Measurements from ENCODE around the gene USP12. TPM values are rescaled to one million over a fixed set of nuclear protein-coding genes. Genes with fewer than 3 reads are reported as not detected.

The USP12 gene
- total and polyA plus RNA-seq, 2 experiments from 2014 or later = 18.4 to 39.3 TPM

DNA sequence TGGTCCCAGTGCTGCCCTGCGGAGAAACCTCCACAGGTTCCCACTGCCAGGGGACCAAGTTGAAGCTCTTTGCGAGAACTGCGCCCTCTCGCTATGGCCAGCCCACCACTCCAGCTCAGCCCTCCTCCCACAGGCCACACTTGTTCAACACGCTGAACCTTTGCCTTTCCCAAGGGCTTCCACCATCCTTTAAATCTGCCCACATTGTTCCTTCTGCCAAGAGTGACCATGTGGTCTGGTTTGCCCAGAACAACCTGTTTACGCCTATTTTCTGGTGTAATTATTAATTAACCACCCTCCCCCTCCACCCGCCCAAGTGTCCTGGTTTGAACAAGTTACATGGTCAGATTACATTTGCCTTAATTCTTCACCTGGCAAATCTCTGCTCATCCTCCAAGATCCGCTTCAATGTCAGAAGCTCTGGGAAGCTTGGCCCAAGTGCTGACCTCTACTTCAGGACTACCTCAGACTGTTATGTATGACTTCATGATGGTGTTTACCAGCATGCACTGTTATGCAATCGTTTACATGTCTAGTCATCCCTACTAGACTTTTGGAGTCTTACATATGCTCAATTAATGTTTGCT is 12.0 kb upstream of the USP12 start (continued):
- TF ChIP-seq ZNF331 (CRISPR knock-in tag; IDR thresholded peaks at IDR 0.05; ENCODE audit: low read depth) (no peak), EZH2 (IDR thresholded peaks at IDR 0.05; ENCODE audit: low read depth, unreplicated experiment) (no peak), EZH2phosphoT487 (IDR thresholded peaks at IDR 0.05; ENCODE audit: unreplicated experiment) (no peak), STAT1 (IDR thresholded peaks at IDR 0.05; ENCODE audit: unreplicated experiment) (no peak), JUNB (IDR thresholded peaks at IDR 0.05; ENCODE audit: unreplicated experiment) (no peak), CTCF (conservative IDR thresholded peaks at IDR 0.05; ENCODE audit: low read depth in 2 of 2) (no peak), NANOG (IDR thresholded peaks at IDR 0.05; ENCODE audit: borderline replicate concordance) (no peak), CREB1 (CRISPR knock-in tag; IDR thresholded peaks at IDR 0.05; ENCODE audit: low read depth) (no peak), ZNF114 (CRISPR knock-in tag; IDR thresholded peaks at IDR 0.05) (no peak)
- TF ChIP-seq, protein P1, sequence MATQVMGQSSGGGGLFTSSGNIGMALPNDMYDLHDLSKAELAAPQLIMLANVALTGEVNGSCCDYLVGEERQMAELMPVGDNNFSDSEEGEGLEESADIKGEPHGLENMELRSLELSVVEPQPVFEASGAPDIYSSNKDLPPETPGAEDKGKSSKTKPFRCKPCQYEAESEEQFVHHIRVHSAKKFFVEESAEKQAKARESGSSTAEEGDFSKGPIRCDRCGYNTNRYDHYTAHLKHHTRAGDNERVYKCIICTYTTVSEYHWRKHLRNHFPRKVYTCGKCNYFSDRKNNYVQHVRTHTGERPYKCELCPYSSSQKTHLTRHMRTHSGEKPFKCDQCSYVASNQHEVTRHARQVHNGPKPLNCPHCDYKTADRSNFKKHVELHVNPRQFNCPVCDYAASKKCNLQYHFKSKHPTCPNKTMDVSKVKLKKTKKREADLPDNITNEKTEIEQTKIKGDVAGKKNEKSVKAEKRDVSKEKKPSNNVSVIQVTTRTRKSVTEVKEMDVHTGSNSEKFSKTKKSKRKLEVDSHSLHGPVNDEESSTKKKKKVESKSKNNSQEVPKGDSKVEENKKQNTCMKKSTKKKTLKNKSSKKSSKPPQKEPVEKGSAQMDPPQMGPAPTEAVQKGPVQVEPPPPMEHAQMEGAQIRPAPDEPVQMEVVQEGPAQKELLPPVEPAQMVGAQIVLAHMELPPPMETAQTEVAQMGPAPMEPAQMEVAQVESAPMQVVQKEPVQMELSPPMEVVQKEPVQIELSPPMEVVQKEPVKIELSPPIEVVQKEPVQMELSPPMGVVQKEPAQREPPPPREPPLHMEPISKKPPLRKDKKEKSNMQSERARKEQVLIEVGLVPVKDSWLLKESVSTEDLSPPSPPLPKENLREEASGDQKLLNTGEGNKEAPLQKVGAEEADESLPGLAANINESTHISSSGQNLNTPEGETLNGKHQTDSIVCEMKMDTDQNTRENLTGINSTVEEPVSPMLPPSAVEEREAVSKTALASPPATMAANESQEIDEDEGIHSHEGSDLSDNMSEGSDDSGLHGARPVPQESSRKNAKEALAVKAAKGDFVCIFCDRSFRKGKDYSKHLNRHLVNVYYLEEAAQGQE (IDR thresholded peaks at IDR 0.05; ENCODE audit: unreplicated experiment) = no peak

GRCh38 chr13:27182844-27183497 is 11.4 kb upstream of the USP12 start:
- no peak for TF ChIP-seq ZNF114 (CRISPR knock-in tag; IDR thresholded peaks at IDR 0.05)
- TF ChIP-seq ZNF462 (CRISPR knock-in tag; IDR thresholded peaks at IDR 0.05) = no peak
- no peak for TF ChIP-seq POLR2AphosphoS5 (IDR thresholded peaks at IDR 0.05; ENCODE audit: low read depth)
- no peak for TF ChIP-seq STAT1 (IDR thresholded peaks at IDR 0.05; ENCODE audit: unreplicated experiment)
- no peaks in the 10 kb centered on the region for H3K9me2 ChIP-seq (ENCODE audit: insufficient read depth)
- Mint-ChIP-seq H3K4me1 (peaks cover 13% of the 10 kb centered on the region), H3K36me3 (ENCODE audit: low read depth) (no peaks in the 10 kb centered on the region), H3K27me3 (ENCODE audit: insufficient read depth, low read depth, poor library complexity) (peaks cover 4% of the 10 kb centered on the region), H3K27ac (peak overlapping the region; percentile 69; the same call in 1 of the 2 replicates), H3K4me3 (no peak overlapping the region), H3K9me3 (no peaks in the 10 kb centered on the region; the same call in 2 of the 3 replicates)
- no peaks in the 10 kb centered on the region for H3K79me2 ChIP-seq (replicated peaks; ENCODE audit: insufficient read depth)
- H2AFZ ChIP-seq = peak overlapping the region; percentile 87
- DNase-seq (ENCODE audit: low spot score) = no peak
- H4K20me1 ChIP-seq (replicated peaks; ENCODE audit: insufficient read depth) = no peaks in the 10 kb centered on the region
- no peak overlapping the region for H3K27ac ChIP-seq (ENCODE audit: low read depth)
- no peak overlapping the region for H3K4me3 ChIP-seq
- H3F3A ChIP-seq (replicated peaks; ENCODE audit: low read depth) = no peaks in the 10 kb centered on the region
- no peak overlapping the region for H3K4me2 ChIP-seq
- H3K4me1 ChIP-seq (ENCODE audit: insufficient read depth) = peaks cover 12% of the 10 kb centered on the region; the same call in 1 of the 2 replicates
- no peak for ATAC-seq
- no peaks in the 10 kb centered on the region for H3K36me3 ChIP-seq (ENCODE audit: insufficient read depth)
- H3K27me3 ChIP-seq (ENCODE audit: insufficient read depth) = no peaks in the 10 kb centered on the region

Data from GM23338 (cell line).